SKM-1 (cell line): ENCODE results near the gene MRPL21.

ENCODE experiments used
- DNase-seq: peaks from one replicate; lab custom pipeline; 2025; ENCODE audit not compliant: unreplicated experiment; lab: John Stamatoyannopoulos, UW

Gene MRPL21

DNA sequence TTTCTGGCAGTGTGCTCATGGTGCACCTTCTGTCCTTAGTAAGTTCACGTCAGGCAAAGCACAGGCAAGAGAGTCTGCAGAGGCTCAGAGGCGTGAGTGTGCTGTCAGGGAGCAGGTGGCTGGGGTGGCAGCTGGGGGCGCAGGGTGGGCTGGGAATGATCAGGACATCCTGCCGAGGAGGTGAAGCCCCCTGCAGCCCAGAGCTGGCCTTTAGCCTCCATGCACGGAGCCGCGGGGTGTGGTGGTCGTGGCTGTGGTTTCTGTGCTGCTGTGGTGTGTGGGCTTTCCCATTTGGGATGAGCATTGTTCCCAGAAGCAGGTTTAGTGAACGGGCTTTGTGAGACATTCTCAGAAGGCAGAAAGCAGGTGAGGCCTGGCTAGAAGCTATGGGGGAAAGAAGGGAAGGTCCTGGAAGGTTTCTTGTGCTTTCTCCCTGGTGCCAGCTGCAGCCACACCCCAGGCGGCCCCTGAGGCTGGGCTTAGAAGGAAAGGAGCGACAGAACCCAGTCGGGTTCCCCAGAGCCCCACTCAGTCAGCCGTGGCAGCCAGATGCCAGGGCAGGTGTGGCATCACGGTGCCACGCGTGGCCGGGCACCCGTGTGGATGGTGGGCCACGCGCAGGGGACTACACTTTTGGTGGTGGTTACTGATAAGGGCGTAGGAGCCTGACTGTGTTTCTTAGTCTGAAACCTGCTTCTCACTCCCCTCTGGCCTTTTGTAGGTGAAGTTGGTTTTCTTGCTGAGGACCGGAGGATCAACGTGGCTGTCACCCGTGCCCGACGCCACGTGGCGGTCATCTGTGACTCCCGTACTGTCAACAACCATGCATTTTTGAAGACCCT is 32.1 kb upstream of the MRPL21 start:
- no peak for DNase-seq

DNA sequence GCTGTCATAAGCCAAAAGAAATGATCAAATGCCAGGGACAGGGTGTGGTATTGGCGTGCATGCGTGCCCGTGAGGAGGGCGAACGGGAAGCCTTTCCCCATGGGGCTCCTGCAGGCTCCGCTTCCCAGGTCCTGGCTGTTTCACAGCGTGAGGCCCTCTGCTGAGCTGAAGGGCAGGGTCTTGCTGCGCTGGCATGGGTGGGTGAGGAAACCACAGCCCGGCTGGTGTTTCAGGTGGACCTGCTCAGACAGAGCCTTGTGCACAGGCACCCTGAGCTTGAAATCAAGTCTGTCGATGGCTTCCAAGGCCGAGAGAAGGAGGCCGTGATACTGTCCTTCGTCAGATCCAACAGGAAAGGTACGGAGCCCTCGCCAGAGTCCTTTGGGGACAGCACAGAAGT is 31.4 kb upstream of the MRPL21 start:
- no peak for DNase-seq

DNA sequence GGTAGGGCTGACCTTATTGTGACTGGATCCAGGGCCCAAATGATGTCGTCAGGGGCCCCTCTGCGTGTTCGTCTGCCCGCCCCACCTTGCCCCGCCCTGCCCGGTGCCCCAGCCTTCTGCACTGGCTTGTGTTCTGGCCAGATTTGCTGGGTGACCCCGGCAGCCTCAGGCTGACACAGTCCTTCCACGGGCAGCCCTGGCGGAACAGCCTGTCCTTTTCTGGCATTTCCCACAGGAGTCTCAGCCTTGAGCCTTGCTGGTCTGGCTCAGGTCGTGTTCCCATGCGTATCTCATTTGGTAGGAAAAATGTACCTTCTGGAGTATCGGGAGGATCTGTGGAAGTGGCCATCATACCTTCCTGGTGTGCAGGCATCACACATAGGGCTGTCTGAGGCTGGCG is 31.0 kb upstream of the MRPL21 start:
- no peak for DNase-seq

DNA sequence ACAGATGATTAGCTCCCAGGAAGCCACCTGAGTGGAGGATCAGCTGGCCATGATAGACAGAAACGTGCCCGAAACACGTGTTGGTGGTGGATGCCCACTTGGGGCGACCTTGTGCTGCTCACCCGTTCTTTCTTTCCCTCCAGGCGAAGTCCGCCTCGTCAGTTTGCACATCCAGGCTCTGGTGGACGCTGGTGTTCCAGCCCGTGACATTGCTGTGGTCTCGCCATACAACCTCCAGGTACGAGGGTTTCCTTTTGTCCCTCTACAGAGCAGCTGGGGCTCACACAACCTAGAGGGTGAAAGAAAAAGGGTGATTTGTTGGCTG is 30.7 kb upstream of the MRPL21 start:
- DNase-seq = no peak

DNA sequence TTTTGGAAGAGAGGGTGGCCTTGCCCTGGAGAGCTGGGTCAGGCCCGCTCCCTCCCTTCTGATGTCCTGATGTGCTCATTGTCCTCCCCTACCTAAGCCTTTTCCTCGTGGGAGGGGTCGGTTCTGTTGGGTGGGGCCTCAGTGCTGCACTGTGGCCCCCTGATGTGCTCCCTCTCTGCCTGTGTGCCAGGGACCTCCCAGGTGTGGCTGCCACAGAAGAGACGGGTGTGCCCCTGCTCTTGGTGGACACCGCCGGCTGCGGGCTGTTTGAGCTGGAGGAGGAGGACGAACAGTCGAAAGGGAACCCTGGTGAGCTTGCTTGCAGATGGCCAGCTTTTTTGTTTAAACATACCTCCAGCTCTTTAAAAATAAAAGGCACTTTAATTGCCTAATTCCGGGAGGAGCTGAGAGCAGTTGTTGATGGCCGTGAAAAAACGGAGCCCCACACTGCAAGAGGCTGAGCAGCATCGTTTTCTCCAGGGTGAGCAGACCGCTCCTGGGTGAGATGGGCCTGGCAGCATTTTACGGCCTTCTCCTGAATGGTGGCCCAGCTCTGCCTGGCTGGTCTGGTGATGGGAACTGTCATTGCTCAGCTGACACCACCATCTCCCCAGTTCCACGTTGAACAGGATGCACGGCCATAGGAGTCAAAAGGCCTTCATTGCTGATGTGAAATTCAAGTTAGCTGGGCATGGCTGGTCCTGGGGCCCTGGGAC is 30.1 kb upstream of the MRPL21 start:
- no peak for DNase-seq

DNA sequence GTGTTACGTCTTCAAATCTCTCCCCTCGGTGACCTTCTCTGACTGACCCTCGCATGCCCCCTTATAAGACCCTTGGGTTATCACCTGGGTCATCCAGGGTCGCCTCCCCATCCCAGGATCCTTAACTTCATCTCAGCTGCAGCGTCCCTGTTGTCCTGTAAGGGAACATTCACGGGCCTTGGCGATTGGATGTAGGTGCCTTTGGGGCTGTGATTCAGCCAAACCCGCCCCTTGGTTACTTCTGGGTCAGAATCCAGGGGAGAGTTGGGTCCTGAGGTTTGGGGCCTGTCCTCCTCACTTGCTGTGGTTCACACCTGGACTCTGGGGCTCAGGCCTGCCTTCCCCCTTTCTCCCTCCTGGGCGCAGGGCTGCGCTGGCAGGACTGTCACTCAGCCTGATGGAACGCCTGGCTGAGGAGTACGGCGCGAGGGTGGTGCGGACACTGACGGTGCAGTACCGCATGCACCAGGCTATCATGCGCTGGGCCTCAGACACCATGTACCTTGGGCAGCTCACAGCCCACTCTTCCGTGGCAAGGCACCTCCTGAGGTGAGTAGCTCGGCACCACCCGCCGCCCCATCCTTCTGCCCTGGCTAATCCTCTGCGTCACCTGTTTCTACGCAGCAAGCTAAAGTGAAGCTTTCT is 29.4 kb upstream of the MRPL21 start:
- no peak for DNase-seq

DNA sequence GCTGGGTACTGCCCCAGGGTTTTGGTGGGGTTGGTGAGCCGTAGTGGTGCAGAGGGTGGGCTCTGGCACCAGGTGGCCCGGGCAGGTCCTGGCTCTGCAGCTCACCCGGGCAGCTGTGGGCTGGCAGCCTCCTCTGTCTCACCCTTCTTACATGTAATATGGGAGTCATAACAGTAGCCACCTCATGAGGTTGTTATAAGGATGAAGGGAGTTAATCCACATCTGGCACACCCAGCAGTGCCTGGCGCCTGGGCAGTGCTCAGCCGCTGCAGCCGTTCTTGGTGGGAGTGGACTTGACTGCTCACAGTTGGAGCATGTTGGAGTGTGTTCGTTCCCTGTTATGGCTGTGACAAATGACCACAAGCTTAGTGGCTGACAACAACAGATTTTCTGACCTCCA is 28.7 kb upstream of the MRPL21 start:
- no peak for DNase-seq

DNA sequence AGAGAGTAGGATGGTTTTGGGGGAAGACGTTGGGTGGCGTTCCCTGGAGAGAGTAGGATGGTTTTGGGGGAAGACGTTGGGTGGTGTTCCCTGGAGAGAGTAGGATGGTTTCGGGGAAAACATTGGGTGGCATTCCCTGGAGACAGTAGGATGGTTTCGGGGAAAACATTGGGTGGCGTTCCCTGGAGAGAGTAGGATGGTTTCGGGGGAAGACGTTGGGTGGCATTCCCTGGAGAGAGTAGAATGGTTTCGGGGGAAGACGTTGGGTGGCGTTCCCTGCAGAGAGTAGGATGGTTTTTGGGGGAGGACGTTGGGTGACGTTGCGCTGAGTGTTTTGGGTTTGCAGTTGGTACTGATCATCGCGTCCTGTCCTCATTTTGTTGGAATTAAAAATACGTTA is 28.3 kb upstream of the MRPL21 start:
- DNase-seq = no peak

DNA sequence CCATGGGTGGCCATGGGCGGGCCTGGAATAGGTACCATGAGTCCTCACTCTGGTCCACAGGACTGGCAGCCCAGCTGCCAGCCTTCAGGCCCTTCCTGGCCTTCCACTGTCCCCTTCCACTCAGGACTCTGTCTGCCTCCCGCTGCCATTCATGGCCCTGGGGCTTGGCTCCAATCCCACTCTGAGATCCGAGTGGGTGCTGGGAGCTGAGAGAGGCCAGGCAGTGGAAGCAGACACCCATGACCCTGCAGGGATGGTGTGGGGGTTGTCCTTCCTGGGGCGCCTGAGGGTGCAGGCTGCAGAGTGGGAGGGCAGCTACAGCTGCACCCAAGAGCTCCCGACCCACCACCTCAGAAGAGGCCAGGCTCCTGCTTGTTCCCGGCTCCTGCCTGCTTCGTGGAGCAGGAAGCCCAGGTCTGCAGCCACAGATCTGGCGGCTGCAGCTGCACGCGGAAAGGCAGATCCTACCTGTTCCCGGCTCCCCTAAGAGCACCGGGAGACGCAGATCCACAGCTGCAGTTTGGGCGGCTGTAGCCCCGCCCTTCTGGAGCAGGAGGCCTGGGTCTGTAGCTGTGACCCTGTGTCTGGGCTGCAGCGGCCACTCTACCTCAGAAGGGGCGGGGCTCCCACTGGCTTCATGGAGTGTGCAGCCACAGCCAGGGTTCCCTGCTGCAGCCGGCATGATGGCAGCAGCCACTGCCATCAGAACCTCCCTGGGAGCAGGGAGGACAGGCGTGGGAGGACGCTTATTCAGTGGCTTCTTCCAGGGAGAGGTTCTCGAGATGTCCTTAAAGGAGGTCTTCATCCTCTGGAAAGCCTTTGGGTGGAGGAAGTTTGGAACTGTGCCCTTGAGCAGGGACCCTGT is 27.6 kb upstream of the MRPL21 start:
- no peak for DNase-seq

DNA sequence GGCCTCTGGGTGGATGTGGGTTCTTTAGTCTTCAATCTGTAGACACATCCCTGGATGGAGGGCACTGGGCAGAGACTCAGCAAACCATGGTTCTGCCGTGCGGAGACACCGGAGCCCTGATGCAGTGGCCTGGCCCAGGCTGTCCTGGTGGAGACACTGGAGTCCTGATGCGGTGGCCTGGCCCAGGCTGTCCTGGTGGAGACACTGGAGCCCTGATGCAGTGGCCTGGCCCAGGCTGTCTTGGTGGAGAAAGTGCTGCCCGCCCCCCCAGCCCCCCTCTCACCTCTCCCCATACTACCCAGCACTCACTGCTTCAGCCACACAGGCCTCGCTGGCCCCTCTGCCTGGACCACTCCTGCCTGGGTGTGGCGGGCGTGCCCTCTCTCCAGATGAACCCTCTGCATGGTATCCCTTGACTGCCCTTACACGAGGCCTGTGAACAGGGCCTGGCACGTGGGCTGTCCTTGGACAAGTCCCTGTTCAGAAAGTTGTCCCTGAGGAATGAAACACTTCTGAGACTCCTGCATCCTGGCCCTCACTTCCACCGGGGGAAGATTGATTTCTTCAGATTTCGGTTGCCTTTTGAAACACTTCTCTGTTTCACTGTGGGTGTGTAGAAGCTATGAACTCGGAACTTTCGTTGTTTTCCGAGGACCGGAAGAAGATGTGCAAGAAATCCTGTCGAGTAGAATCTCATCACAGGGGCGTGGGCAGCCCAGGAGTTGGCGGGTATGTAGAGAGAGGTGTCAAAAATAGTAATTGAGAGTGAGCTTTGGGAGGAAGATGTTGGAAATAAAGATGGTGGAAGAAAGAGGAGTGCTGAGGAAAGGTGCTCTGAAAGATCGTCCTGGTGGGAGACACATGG is 26.3 kb upstream of the MRPL21 start:
- no peak for DNase-seq

DNA sequence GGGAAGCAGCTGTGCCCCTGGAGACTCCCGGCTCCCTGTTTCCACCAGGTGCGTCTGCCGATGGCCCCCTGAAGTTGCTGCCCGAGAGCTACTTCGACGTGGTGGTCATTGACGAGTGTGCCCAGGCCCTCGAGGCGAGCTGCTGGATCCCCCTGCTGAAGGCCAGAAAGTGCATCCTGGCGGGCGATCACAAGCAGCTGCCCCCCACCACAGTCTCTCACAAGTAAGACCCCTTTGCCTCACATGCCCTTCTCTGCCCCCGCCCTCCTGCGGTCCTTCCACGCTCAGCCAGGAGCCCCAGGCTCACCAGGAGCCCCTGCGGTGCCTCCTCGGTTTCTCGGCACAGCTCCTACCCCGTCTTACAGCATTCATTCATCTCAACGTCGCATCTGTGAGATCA is 25.5 kb upstream of the MRPL21 start:
- no peak for DNase-seq

DNA sequence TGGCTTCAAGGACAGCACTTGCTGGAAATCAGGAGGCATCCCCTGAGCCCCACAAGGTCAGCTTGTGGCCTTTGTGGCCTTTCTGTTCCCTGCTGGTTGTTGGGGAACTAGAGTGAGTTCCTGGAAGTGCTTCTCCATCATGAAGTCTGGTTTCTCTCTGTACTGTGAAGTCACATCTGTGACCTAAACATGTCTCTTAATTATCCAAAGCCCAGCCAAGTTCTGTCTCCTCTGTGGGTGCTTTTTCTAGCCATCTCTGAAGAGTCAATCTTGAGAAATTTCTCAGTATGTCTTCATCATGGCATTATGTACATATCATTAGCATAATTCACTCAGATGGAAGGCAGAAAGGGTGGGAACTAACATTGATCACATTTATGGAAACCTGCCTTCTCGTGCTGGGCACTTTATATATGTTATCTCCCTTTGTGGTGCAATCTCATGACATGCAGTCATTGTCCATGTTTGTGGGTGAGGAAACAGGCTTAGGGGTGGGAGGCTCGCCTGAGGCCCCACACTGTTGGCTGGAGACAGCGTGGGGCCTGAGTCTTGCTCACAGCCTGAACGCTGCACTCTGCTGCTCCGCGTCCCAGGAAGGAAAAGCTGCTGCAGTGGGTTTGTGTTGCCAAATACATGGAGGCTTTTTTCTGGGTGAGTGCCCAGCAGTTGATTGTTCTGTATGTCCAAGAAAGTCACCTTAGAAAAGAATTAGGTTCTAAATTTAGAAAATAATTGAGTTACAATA is 24.7 kb upstream of the MRPL21 start:
- no peak for DNase-seq

DNA sequence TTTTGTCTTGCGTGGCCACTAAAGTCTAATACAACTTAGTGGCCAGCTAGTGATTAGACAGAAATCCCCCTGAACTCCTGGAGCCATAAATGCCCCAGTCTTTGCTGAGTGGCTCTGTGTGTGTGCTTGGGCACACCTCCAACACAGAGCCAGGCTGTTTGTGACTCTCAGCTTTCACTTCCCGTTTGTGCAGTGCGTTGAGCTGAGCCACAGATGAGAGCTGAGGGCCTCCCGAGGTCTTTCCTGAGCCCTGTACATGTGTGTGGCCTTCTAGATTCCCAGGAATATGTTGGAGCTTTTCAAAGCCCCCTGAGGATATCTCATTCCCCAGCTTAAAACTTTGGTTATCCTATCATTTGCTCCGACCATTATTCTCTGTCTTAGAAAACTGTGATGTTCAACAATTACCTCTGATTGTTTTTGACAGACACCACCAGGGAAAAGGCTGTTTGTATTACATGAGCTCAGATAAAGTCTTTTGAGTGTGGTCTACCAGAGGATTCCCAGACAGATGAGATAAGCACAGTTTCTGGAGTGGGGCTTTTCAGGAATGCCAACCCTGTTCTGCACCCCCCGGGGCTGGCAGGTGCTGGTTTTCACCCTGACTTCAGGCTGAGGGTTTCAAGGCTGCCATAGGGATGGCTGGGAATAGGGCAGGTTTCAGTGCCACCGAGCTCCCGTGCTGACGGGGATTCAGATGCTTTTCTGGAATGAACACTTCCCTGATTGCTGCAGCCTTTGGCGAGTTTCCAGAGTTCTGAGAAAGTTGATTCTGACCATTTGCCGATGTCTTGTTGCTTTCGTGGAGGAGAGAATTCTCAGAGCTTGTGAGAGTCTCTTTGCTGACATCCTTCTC is 23.9 kb upstream of the MRPL21 start:
- peak; percentile 45 for DNase-seq

DNA sequence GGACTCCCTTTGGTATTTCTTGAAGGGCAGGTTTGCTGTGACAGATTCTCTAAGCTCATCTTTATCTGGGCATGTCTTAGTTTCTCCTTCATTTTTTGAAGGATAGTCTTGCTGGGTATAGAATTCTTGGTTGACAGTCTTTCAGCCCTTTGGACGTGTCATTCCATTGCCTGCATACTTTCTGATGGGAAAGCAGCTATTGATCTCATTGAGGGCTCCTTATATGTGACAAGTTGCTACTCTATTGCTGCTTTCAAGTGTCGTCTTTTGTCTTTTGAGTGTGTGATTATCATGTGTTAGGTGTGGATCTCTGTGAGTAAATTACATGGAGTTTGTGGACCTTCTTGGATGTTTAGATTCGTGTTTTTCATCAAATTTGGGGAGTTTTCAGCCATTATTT is 22.0 kb upstream of the MRPL21 start:
- DNase-seq = no peak

DNA sequence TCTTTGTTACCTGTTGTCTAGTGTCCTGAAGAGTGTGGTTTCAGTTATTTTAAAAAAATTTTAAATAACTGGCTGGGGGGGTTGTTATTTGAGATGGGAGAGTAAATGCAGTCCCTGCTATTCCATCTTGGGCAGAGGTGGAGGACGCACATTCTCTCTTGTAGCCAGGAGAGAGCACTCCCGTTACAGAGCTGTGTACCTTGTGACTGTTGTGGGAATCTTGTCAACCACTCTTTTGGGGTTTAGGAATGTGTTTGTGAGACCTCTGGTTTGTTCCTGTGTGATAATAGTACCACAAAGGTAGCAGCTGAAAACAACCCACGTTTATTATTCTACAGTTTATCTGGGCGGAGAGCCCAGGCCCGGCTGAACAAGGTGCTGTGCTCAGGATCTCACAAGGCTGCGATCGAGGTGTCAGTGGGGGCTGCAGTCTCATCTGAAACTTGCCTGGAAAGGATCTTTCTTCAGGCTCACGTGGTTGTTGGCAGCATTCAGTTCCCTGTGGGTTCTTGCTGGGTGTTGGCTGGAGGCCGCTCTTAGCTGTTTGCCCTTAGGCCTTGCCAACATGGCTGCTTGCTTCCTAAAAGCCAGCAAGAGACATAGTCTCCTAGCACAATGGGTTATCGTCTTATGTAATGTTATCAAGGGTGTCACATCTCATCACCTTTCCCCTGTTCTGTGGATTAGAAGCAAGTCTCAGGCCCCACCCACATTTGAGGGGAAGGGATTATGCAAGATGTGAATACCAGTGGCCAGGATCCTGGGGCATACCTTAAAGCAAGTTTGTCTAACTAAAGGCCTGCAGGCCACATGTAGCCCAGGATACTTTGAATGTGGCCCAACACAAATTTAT is 20.7 kb upstream of the MRPL21 start:
- no peak for DNase-seq

DNA sequence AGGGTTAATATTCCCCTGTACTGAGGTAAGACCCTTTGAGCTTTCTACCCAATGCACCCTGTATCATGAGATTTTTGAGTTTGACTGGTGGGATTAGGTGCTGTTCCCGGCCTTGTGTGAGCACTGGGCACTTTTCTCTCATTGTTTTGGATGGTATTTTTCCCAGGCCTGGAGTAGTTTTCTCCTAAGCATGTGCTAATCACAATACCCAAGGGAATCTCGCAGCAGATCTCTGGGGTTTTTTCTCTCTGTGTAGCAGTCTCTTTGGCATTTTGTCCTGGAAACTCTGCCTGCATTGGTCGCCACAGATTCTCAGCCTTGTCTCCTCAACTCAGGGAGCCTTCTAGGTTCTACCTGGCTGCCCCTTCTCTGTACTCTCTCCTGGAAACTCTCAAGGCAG is 20.0 kb upstream of the MRPL21 start:
- no peak for DNase-seq

DNA sequence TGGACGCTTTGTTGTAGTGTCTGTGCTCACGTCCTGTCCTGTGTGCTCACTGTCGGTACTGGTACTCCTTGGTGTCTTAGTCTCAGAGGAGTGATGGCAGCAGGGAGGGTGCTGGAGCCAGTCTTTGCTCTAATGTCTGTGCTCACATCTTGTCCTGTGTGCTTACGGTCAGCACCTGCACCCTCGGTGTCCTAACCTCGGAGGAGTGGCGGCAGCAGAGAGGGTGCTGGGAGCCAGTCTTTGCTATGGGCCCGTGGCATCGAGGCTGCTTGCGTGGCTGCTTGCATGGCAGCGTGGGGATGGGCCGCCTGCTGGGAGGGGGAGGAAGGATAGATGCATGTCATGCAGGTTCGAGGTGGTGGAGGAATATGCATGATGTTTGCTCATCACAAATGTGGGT is 12.8 kb upstream of the MRPL21 start:
- DNase-seq = no peak

DNA sequence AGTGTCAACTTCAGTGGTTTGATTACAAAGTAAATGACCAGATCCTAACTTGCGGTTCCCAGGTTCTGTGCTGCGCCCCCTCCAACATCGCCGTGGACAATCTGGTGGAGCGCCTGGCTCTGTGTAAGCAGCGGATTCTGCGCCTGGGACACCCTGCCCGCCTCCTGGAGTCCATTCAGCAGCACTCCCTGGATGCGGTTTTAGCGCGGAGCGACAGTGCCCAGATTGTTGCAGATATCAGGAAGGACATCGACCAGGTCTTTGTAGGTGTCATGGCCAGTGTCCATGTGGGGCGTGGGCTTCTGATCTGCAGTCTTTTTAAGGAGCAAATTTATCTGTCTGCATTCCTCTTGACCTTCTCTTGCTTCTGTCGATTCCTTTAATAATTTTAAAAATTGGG is 11.1 kb upstream of the MRPL21 start:
- DNase-seq = no peak
